Endothelial cell of umbilical vein (primary cell): ENCODE data around the gene MRTO4. TPM values are rescaled to one million over a fixed set of nuclear protein-coding genes. Genes with fewer than 3 reads are reported as not detected.
A peak's percentile ranks its signal among the peaks of the same experiment; 100 is the strongest.

Source experiments
- BruUV-seq: library from RNA; stranded (reverse); fragments of 400-500 nt; replicated peaks from 2 replicates; lab custom pipeline; 2021; lab: Mats Ljungman, UMichigan
- CTCF ChIA-PET: fragments of 300-600, 350-600 bp; sonication (Branson Sonifier 250); formaldehyde crosslinking; loops from one replicate; lab custom pipeline; 2021; ENCODE audit warnings: antibody characterized with exemption, inconsistent platforms; lab: Charles Lee
- POLR2A ChIA-PET: fragments of 300-600, 350-600 bp; sonication (Branson Sonifier 250); formaldehyde crosslinking; loops from one replicate; lab custom pipeline; 2021; ENCODE audit warnings: antibody characterized with exemption, inconsistent platforms; lab: Charles Lee
- DNase-seq: peaks from one replicate; pipeline ENCODE4 v3.0.0-alpha.2; 2011; ENCODE audit warnings: low read depth, low spot score
- FAIRE-seq: peaks from 2 replicates; lab custom pipeline; 2011; peaks lifted over from hg19 to GRCh38; lab: Jason Lieb, UNC
- H2AFZ ChIP-seq: 2 replicates; pipeline ENCODE4 v1.6.0; 2012; ENCODE audit warnings: low read depth, low read length, control low read depth, inconsistent platforms
- H3K27ac ChIP-seq: 2 replicates; pipeline ENCODE4 v1.5.1; 2011; ENCODE audit warnings: low read depth, mild to moderate bottlenecking, control low read depth, low read length, moderate library complexity; ENCODE audit not compliant: insufficient read depth
- H3K27me3 ChIP-seq, 2 experiments: 2 replicates each; pipeline versions ENCODE4 v1.6.0 to v1.6.1; 2011; ENCODE audit warnings: low read length in 2 of 2, mixed read lengths in 1 of 2; ENCODE audit not compliant: control insufficient read depth in 2 of 2, insufficient read depth in 2 of 2
- H3K36me3 ChIP-seq, 2 experiments: 2 replicates in 1 of 2; 3 replicates in 1 of 2; pipeline ENCODE4 v1.5.1; 2011; ENCODE audit warnings: low read length in 2 of 2, mild to moderate bottlenecking in 1 of 2, moderate library complexity in 1 of 2; ENCODE audit not compliant: control insufficient read depth in 2 of 2, insufficient read depth in 2 of 2; ENCODE audit errors: extremely low read depth in 1 of 2
- H3K4me1 ChIP-seq: 3 replicates; pipeline ENCODE4 v1.5.1; 2011; ENCODE audit warnings: mild to moderate bottlenecking, low read length; ENCODE audit not compliant: control insufficient read depth, insufficient read depth; ENCODE audit errors: extremely low read depth
- H3K4me2 ChIP-seq: 2 replicates; pipeline ENCODE4 v1.6.1; 2011; ENCODE audit warnings: low read length, control low read depth, mixed read lengths; ENCODE audit not compliant: insufficient read depth
- H3K4me3 ChIP-seq, 3 experiments: fragments of 200-600 bp in 1 of 3; sonication (generic), shearing (Covaris generic) in 1 of 3; replicated peaks in 1 of 3; 2 replicates each; pipeline ENCODE4 v1.5.1; 2011 to 2016; ENCODE audit warnings: control low read depth in 3 of 3, low read length in 3 of 3, mild to moderate bottlenecking in 2 of 3, inconsistent platforms in 1 of 3, low read depth in 1 of 3, moderate library complexity in 1 of 3; ENCODE audit not compliant: insufficient read depth in 1 of 3
- H3K79me2 ChIP-seq: 2 replicates; pipeline ENCODE4 v1.6.0; 2012; ENCODE audit warnings: low read length, inconsistent platforms; ENCODE audit not compliant: control insufficient read depth, insufficient read depth
- H3K9ac ChIP-seq: replicated peaks from 2 replicates; pipeline ENCODE3; 2011; ENCODE audit warnings: low read length, control low read depth; ENCODE audit not compliant: insufficient read depth; ENCODE audit errors: extremely low read depth
- H3K9me1 ChIP-seq: replicated peaks from 3 replicates; pipeline ENCODE4 v1.6.0; 2011; ENCODE audit warnings: mild to moderate bottlenecking, low read length; ENCODE audit not compliant: control insufficient read depth, insufficient read depth; ENCODE audit errors: extremely low read depth
- H3K9me3 ChIP-seq: replicated peaks from 2 replicates; pipeline ENCODE4 v1.5.1; 2012; ENCODE audit warnings: low read length, inconsistent platforms; ENCODE audit not compliant: control insufficient read depth, insufficient read depth
- H4K20me1 ChIP-seq: replicated peaks from 2 replicates; pipeline ENCODE3; 2011; ENCODE audit warnings: mild to moderate bottlenecking, low read length; ENCODE audit not compliant: control insufficient read depth, insufficient read depth; ENCODE audit errors: extremely low read depth
- EZH2 ChIP-seq: IDR thresholded peaks from 2 replicates; pipeline ENCODE4 v1.6.1; 2012; ENCODE audit warnings: borderline replicate concordance, low read depth, mild to moderate bottlenecking, moderate library complexity, low read length, inconsistent platforms; ENCODE audit not compliant: severe bottlenecking
- FOS ChIP-seq: IDR thresholded peaks from 2 replicates; pipeline ENCODE4 v1.6.1; 2011; ENCODE audit warnings: mild to moderate bottlenecking, low read length, moderate library complexity, borderline replicate concordance; ENCODE audit not compliant: insufficient read depth
- GATA2 ChIP-seq: IDR thresholded peaks from 2 replicates; pipeline ENCODE4 v1.7.0; 2011; ENCODE audit warnings: low read depth, mild to moderate bottlenecking, moderate library complexity, mixed read lengths, low read length; ENCODE audit not compliant: insufficient read length, insufficient read depth
- JUN ChIP-seq: IDR thresholded peaks from 2 replicates; pipeline ENCODE4 v1.6.1; 2011; ENCODE audit warnings: borderline replicate concordance, low read depth; ENCODE audit not compliant: insufficient read length, insufficient read depth
- MYC ChIP-seq: IDR thresholded peaks from one replicate; pipeline ENCODE4 v1.6.1; 2011; ENCODE audit warnings: mild to moderate bottlenecking, low read depth, low read length
- POLR2AphosphoS5 ChIP-seq: IDR thresholded peaks from 2 replicates; pipeline ENCODE4 v1.6.1; 2012; ENCODE audit warnings: low read depth, mild to moderate bottlenecking, control low read depth, low read length, moderate library complexity; ENCODE audit not compliant: insufficient read depth
- dilution Hi-C: fragments of 300-500 bp; cut with MboI; formaldehyde crosslinking; loops from one replicate; pipeline ENCODE4 v1.15.0; 2019; ENCODE audit warnings: low sequenced_read_pairs; ENCODE audit not compliant: extremely low pct_ligation_motif_present
- intact Hi-C: fragments of 100-400 bp; cut with micrococcal nuclease; formaldehyde crosslinking; loops from one replicate; pipeline ENCODE4 v1.10.0; 2022
- polyA plus RNA-seq, 4 experiments: library from polyadenylated mRNA; depleted of rRNA in 3 of 4; stranded (reverse) in 3 of 4; unstranded in 1 of 4; fragments of >200 nt; gene quantifications; 2 replicates each; pipeline versions ENCODE4 v1.2.1 to v1.2.3, GENCODE V29; 2011 to 2012; ENCODE audit warnings: missing spikeins in 1 of 4
- total RNA-seq: library from RNA; stranded (reverse); gene quantifications from 2 replicates; pipeline ENCODE4 v1.2.3, GENCODE V29; 2021
- TF ChIP-seq, protein P1 (sequence below): IDR thresholded peaks from 2 replicates; pipeline ENCODE4 v1.6.1; 2011; ENCODE audit not compliant: insufficient read depth, insufficient read length
- TF ChIP-seq, protein P2 (sequence below), 2 donors: IDR thresholded peaks; 1 replicate in 1 of 2; 2 replicates in 1 of 2; pipeline ENCODE4 v1.5.1; 2011; ENCODE audit warnings: low read length in 2 of 2, mild to moderate bottlenecking in 2 of 2, moderate library complexity in 2 of 2, control low read depth in 1 of 2, inconsistent platforms in 1 of 2, low read depth in 1 of 2; ENCODE audit not compliant: insufficient read depth in 1 of 2; ENCODE audit errors: extremely low read depth in 1 of 2

The MRTO4 gene
- total and polyA plus RNA-seq, 2 donors (not counting 3 experiments of a cell fraction or from before 2014, with no cell fraction given), result 33.6 to 49.4 TPM

DNA sequence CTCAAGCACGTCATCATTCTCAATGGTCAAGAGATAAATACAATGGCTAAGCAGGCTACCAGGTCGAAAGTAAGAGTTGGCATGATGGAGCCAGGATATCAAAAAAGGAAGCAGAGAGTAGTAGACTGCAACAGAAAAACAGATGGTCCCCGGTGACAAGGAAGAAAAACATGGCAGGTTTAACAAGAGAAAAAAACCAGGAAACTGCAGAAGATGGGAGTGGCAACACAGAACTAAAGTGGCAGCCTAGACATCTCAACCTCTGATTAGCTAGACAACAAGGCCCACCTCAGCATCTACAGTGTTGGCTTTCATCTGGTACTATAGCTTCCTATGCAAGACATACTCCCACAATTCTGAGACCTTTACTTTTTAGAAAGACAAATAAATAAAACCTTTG lies 44.7 kb upstream of the MRTO4 start:
- FAIRE-seq (no peak), DNase-seq (peak; percentile 37)
- POLR2A ChIA-PET, result interaction anchor here (0.7 kb wide), 1 partner anchor 28 kb away, joined by 3 read pairs; no protein-coding TSS in a partner anchor
- H3K79me2 ChIP-seq, result peaks cover 95% of the 10 kb centered on the region
- no peaks in the 10 kb centered on the region for H3K9me3 ChIP-seq
- H3K27me3 ChIP-seq, result no peaks in the 10 kb centered on the region
- CTCF ChIA-PET, result interaction anchor here (1.5 kb wide), 1 partner anchor 12 kb away, joined by 3 read pairs; no protein-coding TSS in a partner anchor
- no peaks in the 10 kb centered on the region for H3K36me3 ChIP-seq
- no peak overlapping the region for H3K4me3 ChIP-seq
- no peak overlapping the region for H2AFZ ChIP-seq
- H4K20me1 ChIP-seq, result peaks cover 8% of the 10 kb centered on the region
- dilution Hi-C loops (no loop called here), intact Hi-C loops (no loop called here)
- peaks cover 38% of the 10 kb centered on the region for H3K4me1 ChIP-seq
- H3K9me1 ChIP-seq, result no peaks in the 10 kb centered on the region
- no peak overlapping the region for H3K27ac ChIP-seq
- no peak overlapping the region for H3K9ac ChIP-seq
- no peak for TF ChIP-seq EZH2
- TF ChIP-seq, protein P1, sequence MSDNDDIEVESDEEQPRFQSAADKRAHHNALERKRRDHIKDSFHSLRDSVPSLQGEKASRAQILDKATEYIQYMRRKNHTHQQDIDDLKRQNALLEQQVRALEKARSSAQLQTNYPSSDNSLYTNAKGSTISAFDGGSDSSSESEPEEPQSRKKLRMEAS, result no peak
- TF ChIP-seq, protein P2, sequence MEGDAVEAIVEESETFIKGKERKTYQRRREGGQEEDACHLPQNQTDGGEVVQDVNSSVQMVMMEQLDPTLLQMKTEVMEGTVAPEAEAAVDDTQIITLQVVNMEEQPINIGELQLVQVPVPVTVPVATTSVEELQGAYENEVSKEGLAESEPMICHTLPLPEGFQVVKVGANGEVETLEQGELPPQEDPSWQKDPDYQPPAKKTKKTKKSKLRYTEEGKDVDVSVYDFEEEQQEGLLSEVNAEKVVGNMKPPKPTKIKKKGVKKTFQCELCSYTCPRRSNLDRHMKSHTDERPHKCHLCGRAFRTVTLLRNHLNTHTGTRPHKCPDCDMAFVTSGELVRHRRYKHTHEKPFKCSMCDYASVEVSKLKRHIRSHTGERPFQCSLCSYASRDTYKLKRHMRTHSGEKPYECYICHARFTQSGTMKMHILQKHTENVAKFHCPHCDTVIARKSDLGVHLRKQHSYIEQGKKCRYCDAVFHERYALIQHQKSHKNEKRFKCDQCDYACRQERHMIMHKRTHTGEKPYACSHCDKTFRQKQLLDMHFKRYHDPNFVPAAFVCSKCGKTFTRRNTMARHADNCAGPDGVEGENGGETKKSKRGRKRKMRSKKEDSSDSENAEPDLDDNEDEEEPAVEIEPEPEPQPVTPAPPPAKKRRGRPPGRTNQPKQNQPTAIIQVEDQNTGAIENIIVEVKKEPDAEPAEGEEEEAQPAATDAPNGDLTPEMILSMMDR (IDR thresholded peaks at IDR 0.05; ENCODE audit: extremely low read depth in 1 of 2, insufficient read depth in 1 of 2, low read depth in 1 of 2, low read length in 2 of 2), result no peak
- no peak for TF ChIP-seq GATA2
- no peak for TF ChIP-seq POLR2AphosphoS5
- no peak for TF ChIP-seq MYC
- no peak for TF ChIP-seq JUN
- TF ChIP-seq FOS, result no peak
- no TSS peak for BruUV-seq
- H3K4me2 ChIP-seq, result no peak overlapping the region
